ENCODE measurements around the gene IL16.

GRCh38 chr15:81155375-81156218 lies 41.1 kb upstream of the IL16 start:
- TF ChIP-seq CTCF (IDR thresholded peaks at IDR 0.05; ENCODE audit: insufficient read depth, low read length, poor library complexity, severe bottlenecking): no peak
- no peak for TF ChIP-seq EZH2phosphoT487 (conservative IDR thresholded peaks at IDR 0.05; ENCODE audit: low read length)

Measured in SU-DHL-6 (cell line).